ENCODE data around the gene CRYGS. TPM values are rescaled to one million over a fixed set of nuclear protein-coding genes. Genes with fewer than 3 reads are reported as not detected.

The CRYGS gene
- polyA plus RNA-seq, 1 donor = 3.5 TPM

- DNase-seq = no peak
Measured at GRCh38 chr3:186489507-186489906, 54.7 kb downstream of the CRYGS start.

Other genes starting within 250 kb of the CRYGS start
- 0.89 TPM for gene DGKG, start 182.1 kb downstream of the CRYGS start, polyA plus RNA-seq (ENCODE audit: insufficient read length)
- 11.5 TPM for gene TBCCD1, start 23.0 kb upstream of the CRYGS start, polyA plus RNA-seq (ENCODE audit: insufficient read length)
- 34.2 TPM for gene DNAJB11, start 26.3 kb upstream of the CRYGS start, polyA plus RNA-seq (ENCODE audit: insufficient read length)
- 0.45 TPM for gene AHSG, start 68.7 kb upstream of the CRYGS start, polyA plus RNA-seq (ENCODE audit: insufficient read length)
- not detected for gene FETUB, start 96.0 kb upstream of the CRYGS start, polyA plus RNA-seq (ENCODE audit: insufficient read length)
- gene HRG, start 121.6 kb upstream of the CRYGS start, polyA plus RNA-seq (ENCODE audit: insufficient read length) = 0.18 TPM
- 0.06 TPM for gene KNG1, start 173.0 kb upstream of the CRYGS start, polyA plus RNA-seq (ENCODE audit: insufficient read length)
- gene EIF4A2, start 239.2 kb upstream of the CRYGS start, polyA plus RNA-seq (ENCODE audit: insufficient read length) = 506 TPM